ENCODE results near the gene LKAAEAR1. TPM values are rescaled to one million over a fixed set of nuclear protein-coding genes. Genes with fewer than 3 reads are reported as not detected.
A peak's percentile ranks its signal among the peaks of the same experiment; 100 is the strongest.

The LKAAEAR1 gene
- total and polyA plus RNA-seq, 2 of the 4 experiments (the other 2 are of a cell fraction) = 0.21 TPM; not detected in 1

DNA sequence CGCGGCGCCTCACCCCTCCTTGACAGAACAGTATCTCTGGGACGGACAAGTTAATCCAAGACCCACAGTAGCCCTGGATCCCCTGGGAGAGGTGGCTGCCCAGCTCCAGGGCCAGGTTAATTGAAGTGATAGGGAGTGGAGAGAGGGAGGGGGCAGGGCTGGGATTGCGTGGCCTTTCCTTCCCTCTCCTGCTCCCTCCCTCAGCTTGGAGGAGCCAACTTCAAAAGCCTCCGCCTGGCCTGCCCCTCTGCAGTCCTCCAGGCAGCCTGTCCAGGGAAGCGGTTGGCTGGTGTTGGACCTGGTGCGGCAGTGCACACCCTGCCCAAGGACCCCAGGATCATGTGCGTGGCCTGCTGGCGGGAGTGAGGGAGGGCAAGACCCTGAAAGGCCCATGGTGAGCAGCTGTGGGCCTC lies 48.3 kb downstream of the LKAAEAR1 start, which contains the start of gene C20orf204:
C20orf204 (plus strand) TSS at position 250 of the 413 bp plus-strand sequence; CDS start at position 392, 142 bp downstream.
- Histone ChIP-seq H2BK120ac (ENCODE audit: low read depth, low read length) (no peak within 1 kb of the TSS), H4K91ac (ENCODE audit: insufficient read depth, low read depth, low read length) (no peak within 1 kb of the TSS), H3K9ac (ENCODE audit: low read depth, low read length) (no peak within 1 kb of the TSS), H3K9me1 (ENCODE audit: insufficient read depth, low read length) (no peaks in the 10 kb centered on the region), H3K79me1 (ENCODE audit: low read depth in 1 of 2, low read length in 2 of 2) (no peaks in the 10 kb centered on the region), H3K4ac (ENCODE audit: low read depth, low read length) (no peak within 1 kb of the TSS), H3K27ac (ENCODE audit: insufficient read depth, low read length) (no peak within 1 kb of the TSS), H3K23ac (ENCODE audit: low read depth, low read length) (no peak within 1 kb of the TSS), H3K14ac (replicated peaks; ENCODE audit: low read depth, low read length) (no peak within 1 kb of the TSS), H3K36me3 (ENCODE audit: control insufficient read depth, insufficient read depth, low read length) (peaks cover 22% of the 10 kb centered on the region), H3K18ac (ENCODE audit: low read depth, low read length) (no peak within 1 kb of the TSS), H2BK20ac (ENCODE audit: low read depth, low read length) (no peak within 1 kb of the TSS), H3K4me1 (ENCODE audit: control insufficient read depth, insufficient read depth, low read length) (peaks cover 4% of the 10 kb centered on the region; the same call in 1 of the 2 replicates), H2BK15ac (ENCODE audit: low read depth, low read length) (no peak within 1 kb of the TSS), H2AK5ac (ENCODE audit: low read depth, low read length) (no peak within 1 kb of the TSS), H3K9me3 (ENCODE audit: control insufficient read depth, insufficient read depth, low read length) (no peaks in the 10 kb centered on the region), H3K27me3 (ENCODE audit: control insufficient read depth, insufficient read depth, low read length) (peaks cover 29% of the 10 kb centered on the region), H2AK9ac (replicated peaks; ENCODE audit: low read depth, low read length, poor library complexity) (peak within 1 kb of the TSS; percentile 59), H4K20me1 (ENCODE audit: insufficient read depth, low read length) (peaks cover 5% of the 10 kb centered on the region; the same call in 1 of the 2 replicates), H2AFZ (replicated peaks; ENCODE audit: low read length, poor library complexity) (no peak within 1 kb of the TSS), H3K56ac (ENCODE audit: extremely low read depth, insufficient read depth, low read length) (no peak within 1 kb of the TSS), H4K8ac (ENCODE audit: low read depth in 2 of 2, low read length in 2 of 2) (no peak within 1 kb of the TSS), H4K5ac (ENCODE audit: low read depth, low read length) (no peak within 1 kb of the TSS), H3K4me2 (ENCODE audit: low read depth, low read length) (no peak within 1 kb of the TSS), H2BK5ac (ENCODE audit: low read depth, low read length, poor library complexity, severe bottlenecking) (no peak within 1 kb of the TSS), H3K4me3 (ENCODE audit: insufficient read depth, low read depth, low read length) (no peak within 1 kb of the TSS)
- ATAC-seq (ENCODE audit: low read depth) (no peak), DNase-seq (no peak)
- POLR2A ChIA-PET (ENCODE audit: unreplicated experiment) = no interaction called here
- no TSS peak for BruUV-seq (replicated peaks)
- dilution Hi-C loops (cut with HindIII; ENCODE audit: low sequenced_read_pairs, unreplicated experiment) (no loop called here), in situ Hi-C loops (cut with MboI; ENCODE audit: low sequenced_read_pairs) (no loop called here), intact Hi-C loops (cut with micrococcal nuclease) (no loop called here)
- TF ChIP-seq, protein P1, sequence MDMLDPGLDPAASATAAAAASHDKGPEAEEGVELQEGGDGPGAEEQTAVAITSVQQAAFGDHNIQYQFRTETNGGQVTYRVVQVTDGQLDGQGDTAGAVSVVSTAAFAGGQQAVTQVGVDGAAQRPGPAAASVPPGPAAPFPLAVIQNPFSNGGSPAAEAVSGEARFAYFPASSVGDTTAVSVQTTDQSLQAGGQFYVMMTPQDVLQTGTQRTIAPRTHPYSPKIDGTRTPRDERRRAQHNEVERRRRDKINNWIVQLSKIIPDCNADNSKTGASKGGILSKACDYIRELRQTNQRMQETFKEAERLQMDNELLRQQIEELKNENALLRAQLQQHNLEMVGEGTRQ (IDR thresholded peaks at IDR 0.05; ENCODE audit: low read depth, low read length) = no peak
- TF ChIP-seq SMC3 (IDR thresholded peaks at IDR 0.05; ENCODE audit: low read depth, low read length) (no peak), CHD1 (IDR thresholded peaks at IDR 0.05; ENCODE audit: low read depth, low read length) (no peak)
- WGBS, 2 experiments (ENCODE audit: extremely low coverage in 2 of 2, insufficient read length in 1 of 2) = 83% methylated on average over 2 of the region's 10 CpGs; no CpG with 5 or more reads in 1 of the 2 experiments
- CTCF ChIA-PET = no interaction called here
